K562 (cell line): ENCODE results near the gene ZNF787. TPM values are rescaled to one million over a fixed set of nuclear protein-coding genes. Genes with fewer than 3 reads are reported as not detected.
A peak's percentile ranks its signal among the peaks of the same experiment; 100 is the strongest.

Experiments
- ATAC-seq: fragments of 200-7000 bp; cut with Tn5 transposase; 3 replicates; pipeline ENCODE4 v1.9.1; 2020; ENCODE audit warnings: moderate library complexity
- BruUV-seq: library from RNA; stranded (reverse); fragments of 400-500 nt; replicated peaks from 2 replicates; lab custom pipeline; 2021; lab: Mats Ljungman, UMichigan
- CTCF ChIA-PET: fragments of 300-600 bp; formaldehyde crosslinking; extraction: SDS; loops from one replicate; lab custom pipeline; 2021; ENCODE audit warnings: low intra/inter-chr PET ratio; lab: Yijun Ruan, JAX
- POLR2A ChIA-PET: fragments of 300-600, 350-650 bp; sonication (Branson Sonifier 250); formaldehyde crosslinking; extraction: SDS; loops from one replicate; lab custom pipeline; 2021; ENCODE audit warnings: antibody characterized with exemption, inconsistent platforms; lab: Yijun Ruan, JAX
- DNase-seq, 4 experiments: peaks; one replicate each; pipeline versions ENCODE4 v3.0.0 to v3.0.0-alpha.2; 2011 to 2018; ENCODE audit warnings: low spot score in 3 of 4, mixed read lengths in 3 of 4; ENCODE audit errors: extremely low read depth in 1 of 4
- FAIRE-seq: peaks from 2 replicates; lab custom pipeline; 2011; peaks lifted over from hg19 to GRCh38; lab: Jason Lieb, UNC
- H2AFZ ChIP-seq: 2 replicates; pipeline ENCODE4 v1.6.0; 2011; ENCODE audit warnings: low read depth, low read length, control low read depth, inconsistent platforms
- H3K27ac ChIP-seq: fragments of 200-600 bp; 3 replicates; pipeline ENCODE4 v1.8.0; 2011; ENCODE audit warnings: low read depth, mild to moderate bottlenecking, control low read depth, inconsistent platforms, low read length, moderate library complexity, mixed read lengths; ENCODE audit errors: extremely low read depth
- H3K27me3 ChIP-seq, 2 experiments: fragments of 300-600 bp in 1 of 2; 2 replicates in 1 of 2; 3 replicates in 1 of 2; pipeline versions ENCODE4 v1.6.0 to v1.8.0; 2011; ENCODE audit warnings: inconsistent platforms in 2 of 2, low read length in 2 of 2, mild to moderate bottlenecking in 1 of 2, mixed read lengths in 1 of 2, moderate library complexity in 1 of 2; ENCODE audit not compliant: control insufficient read depth in 2 of 2, insufficient read depth in 2 of 2
- H3K36me3 ChIP-seq: fragments of 300-600 bp; 3 replicates; pipeline ENCODE4 v1.8.0; 2011; ENCODE audit warnings: mild to moderate bottlenecking, low read length, inconsistent platforms; ENCODE audit not compliant: control insufficient read depth, insufficient read depth
- H3K4me1 ChIP-seq, 2 experiments: fragments of 200-600 bp in 1 of 2; replicated peaks in 1 of 2; 2 replicates in 1 of 2; 3 replicates in 1 of 2; pipeline versions ENCODE4 v1.5.1 to v1.8.0; 2011; ENCODE audit warnings: inconsistent platforms in 2 of 2, low read length in 2 of 2, mild to moderate bottlenecking in 1 of 2, mixed read lengths in 1 of 2, moderate library complexity in 1 of 2; ENCODE audit not compliant: control insufficient read depth in 2 of 2, insufficient read depth in 2 of 2
- H3K4me2 ChIP-seq: 2 replicates; pipeline ENCODE4 v1.6.1; 2011; ENCODE audit warnings: low read length, control low read depth, inconsistent platforms, mixed read lengths; ENCODE audit not compliant: insufficient read depth
- H3K4me3 ChIP-seq: fragments of 200-600 bp; sonication (generic), shearing (Covaris generic); 2 replicates; pipeline ENCODE4 v1.5.1; 2016; ENCODE audit warnings: control low read depth, inconsistent platforms
- H3K79me2 ChIP-seq: fragments of 200-600 bp; 3 replicates; pipeline ENCODE4 v1.8.0; 2011; ENCODE audit warnings: low read length, inconsistent platforms; ENCODE audit not compliant: control insufficient read depth, insufficient read depth
- H3K9ac ChIP-seq, 2 experiments: 2 replicates each; pipeline versions ENCODE4 v1.6.0 to v1.6.1; 2011; ENCODE audit warnings: low read depth in 2 of 2, low read length in 2 of 2, control low read depth in 1 of 2, inconsistent platforms in 1 of 2, mild to moderate bottlenecking in 1 of 2, mixed read lengths in 1 of 2; ENCODE audit not compliant: insufficient read depth in 1 of 2
- H3K9me1 ChIP-seq: one replicate; pipeline ENCODE4 v1.6.0; 2011; ENCODE audit warnings: inconsistent platforms, mild to moderate bottlenecking, low read length, moderate library complexity; ENCODE audit not compliant: control insufficient read depth, insufficient read depth
- H3K9me3 ChIP-seq: replicated peaks from 2 replicates; pipeline ENCODE4 v1.5.1; 2011; ENCODE audit warnings: low read depth, low read length, inconsistent platforms; ENCODE audit not compliant: control insufficient read depth, insufficient read depth
- H4K20me1 ChIP-seq: replicated peaks from 2 replicates; pipeline ENCODE4 v1.6.1; 2011; ENCODE audit warnings: low read length, inconsistent platforms, mixed read lengths; ENCODE audit not compliant: control insufficient read depth, insufficient read depth
- CREM ChIP-seq: IDR thresholded peaks from 2 replicates; pipeline ENCODE4 v1.6.1; 2014; ENCODE audit warnings: antibody characterized with exemption, low read depth
- FOXJ3 ChIP-seq: sonication (generic); formaldehyde crosslinking; IDR thresholded peaks from 2 replicates; pipeline ENCODE4 v1.4.0; 2020; ENCODE audit warnings: mild to moderate bottlenecking, missing genetic modification reagents
- POLR2G ChIP-seq: fragments of 200-400 bp; formaldehyde crosslinking; IDR thresholded peaks from 2 replicates; pipeline ENCODE4 v1.6.1; 2017; ENCODE audit warnings: low read depth, mild to moderate bottlenecking, antibody characterized with exemption, low read length, moderate library complexity
- RAD21 ChIP-seq, 2 experiments: fragments of 250-450 bp in 1 of 2; fragments of 450-650 bp in 1 of 2; sonication (Bioruptor Pico) in 1 of 2; formaldehyde crosslinking in 1 of 2; IDR thresholded peaks in 1 of 2; conservative IDR thresholded peaks in 1 of 2; 2 replicates each; pipeline versions ENCODE4 v1.4.0 to v1.8.0; 2020 to 2022; ENCODE audit warnings: mild to moderate bottlenecking in 2 of 2, moderate library complexity in 1 of 2
- SP1 ChIP-seq: sonication (generic); formaldehyde crosslinking; IDR thresholded peaks from 2 replicates; pipeline ENCODE4 v1.8.1; 2022; ENCODE audit warnings: mild to moderate bottlenecking, missing genetic modification reagents
- WGBS: fragments of 100-300 bp; shearing (Covaris generic); methylation state at CpG from one replicate; pipeline ENCODE4 v1.1.6; 2016; ENCODE audit warnings: low coverage, mixed read lengths; ENCODE audit not compliant: insufficient coverage; ENCODE audit errors: missing lambda C conversion rate; 5-methylcytosine and 5-hydroxymethylcytosine counted together
- in situ Hi-C: fragments of 300-500 bp; cut with MboI; formaldehyde crosslinking; loops from 4 replicates; pipeline ENCODE4 v1.15.0; 2018; ENCODE audit warnings: inconsistent platforms, mixed read lengths
- intact Hi-C: fragments of 100-400 bp; cut with micrococcal nuclease; formaldehyde crosslinking; loops from 2 replicates; pipeline ENCODE4 v1.14.2; 2022
- polyA plus RNA-seq, 8 experiments: library from polyadenylated mRNA; depleted of rRNA in 4 of 8; stranded (reverse) in 5 of 8; unstranded in 3 of 8; fragments of >200 nt; fragmentation: Nextera tagmentation in 2 of 8; fragmentation: Illumina TruSeq in 1 of 8; extraction: Ambion mirVana in 2 of 8; extraction: Trizol in 1 of 8; gene quantifications; 2 replicates each; pipeline versions ENCODE4 v1.2.1 to v1.2.3, GENCODE V29; 2011 to 2014; ENCODE audit warnings: inconsistent platforms in 1 of 8, missing spikeins in 1 of 8
- total RNA-seq, 7 experiments: library from RNA; depleted of rRNA in 6 of 7; stranded (reverse); fragments of >200 nt in 6 of 7; fragmentation: Illumina TruSeq in 2 of 7; extraction: Trizol in 2 of 7; gene quantifications; 2 replicates each; pipeline versions ENCODE4 v1.2.1 to v1.2.3, GENCODE V29; 2011 to 2021; ENCODE audit warnings: low replicate concordance in 1 of 7
- TF ChIP-seq, protein P1 (sequence below), 2 experiments: fragments of 450-650 bp; formaldehyde crosslinking in 1 of 2; IDR thresholded peaks; 2 replicates each; pipeline versions ENCODE4 v1.4.0 to v1.6.1; 2014 to 2020; ENCODE audit warnings: mild to moderate bottlenecking in 2 of 2, borderline replicate concordance in 1 of 2, low read depth in 1 of 2
- TF ChIP-seq, protein P2 (sequence below), 3 experiments: IDR thresholded peaks in 2 of 3; conservative IDR thresholded peaks in 1 of 3; 2 replicates each; pipeline ENCODE4 v1.5.1; 2011 to 2012; ENCODE audit warnings: low read length in 3 of 3, mild to moderate bottlenecking in 3 of 3, control low read depth in 2 of 3, improper control_type of control experiment in 1 of 3, inconsistent platforms in 1 of 3, low read depth in 1 of 3, mixed read lengths in 1 of 3, moderate library complexity in 1 of 3; ENCODE audit not compliant: insufficient read depth in 2 of 3
- TF ChIP-seq, protein P3 (sequence below): sonication (generic); formaldehyde crosslinking; IDR thresholded peaks from 2 replicates; pipeline ENCODE4 v1.8.1; 2023; ENCODE audit warnings: mild to moderate bottlenecking, missing genetic modification reagents

Gene ZNF787
- total and polyA plus RNA-seq, 9 of the 15 experiments (the other 6 are each of a cell fraction or from before 2014, with no cell fraction given), result 0.45 to 77.6 (median 7.3) TPM

DNA sequence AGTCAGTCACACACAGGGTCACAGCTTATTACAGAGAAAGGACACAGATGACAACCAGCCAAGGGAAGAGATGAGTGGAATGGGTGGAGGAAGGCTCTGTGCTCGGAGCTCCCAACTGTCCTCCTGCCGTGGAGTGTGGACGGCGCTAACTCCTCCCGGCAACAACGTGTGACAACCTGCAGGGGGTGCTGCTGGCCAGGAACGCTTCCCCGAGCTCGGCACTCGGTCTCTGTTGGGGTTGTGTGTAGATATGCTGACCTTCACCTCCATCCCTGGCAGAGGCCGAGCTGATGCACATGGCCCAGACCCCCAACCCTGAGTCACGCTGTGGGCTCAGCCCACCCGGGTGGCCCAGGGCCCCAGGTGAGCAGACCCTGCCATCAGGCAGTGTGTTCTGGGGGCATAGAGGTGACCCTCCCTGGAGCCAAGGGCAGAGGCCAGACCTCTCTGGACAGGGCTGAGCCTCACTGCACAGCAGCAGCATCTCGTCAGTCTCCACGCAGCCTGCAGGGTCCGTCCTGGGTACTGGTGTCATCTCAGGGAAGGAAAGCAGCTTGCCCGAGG is 34.1 kb upstream of the ZNF787 start:
- 63% methylated on average over 17 of the region's 17 CpGs for WGBS
- H3K4me1 ChIP-seq, result peaks cover 0 to 4% of the 10 kb centered on the region in 2 experiments; a peak in 1 of 5 replicates
- in situ Hi-C loops, result no loop called here
- no peak for FAIRE-seq
- H3K4me2 ChIP-seq, result no peak overlapping the region
- peak; percentile 43 to 54 (median 50) for DNase-seq
- H3K27me3 ChIP-seq, result no peaks in the 10 kb centered on the region
- peak; percentile 94 for ATAC-seq
- BruUV-seq, result no TSS peak
- no peaks in the 10 kb centered on the region for H3K9me1 ChIP-seq
- no peak overlapping the region for H3K4me3 ChIP-seq
- ChIA-PET POLR2A (no interaction called here), CTCF (interaction anchor here (0.6 kb wide), 1 partner anchor 84 kb away, joined by 3 read pairs; no protein-coding TSS in a partner anchor)
- H4K20me1 ChIP-seq, result no peaks in the 10 kb centered on the region
- no peak overlapping the region for H2AFZ ChIP-seq
- H3K9ac ChIP-seq, result no peak overlapping the region
- H3K9me3 ChIP-seq, result no peaks in the 10 kb centered on the region
- no peak overlapping the region for H3K27ac ChIP-seq
- intact Hi-C loops, result loop anchor here (2.0 kb wide), 1 partner anchor 178 kb away; no protein-coding TSS in a partner anchor
- peaks cover 29% of the 10 kb centered on the region; the same call in 2 of the 3 replicates for H3K36me3 ChIP-seq
- no peaks in the 10 kb centered on the region for H3K79me2 ChIP-seq
- TF ChIP-seq SP1 (CRISPR knock-in tag), result no peak
- TF ChIP-seq FOXJ3 (CRISPR knock-in tag), result no peak
- 0 out of 2 replicates have a peak, but pooled peaks have one; percentile 37 for TF ChIP-seq POLR2G
- TF ChIP-seq, protein P1, sequence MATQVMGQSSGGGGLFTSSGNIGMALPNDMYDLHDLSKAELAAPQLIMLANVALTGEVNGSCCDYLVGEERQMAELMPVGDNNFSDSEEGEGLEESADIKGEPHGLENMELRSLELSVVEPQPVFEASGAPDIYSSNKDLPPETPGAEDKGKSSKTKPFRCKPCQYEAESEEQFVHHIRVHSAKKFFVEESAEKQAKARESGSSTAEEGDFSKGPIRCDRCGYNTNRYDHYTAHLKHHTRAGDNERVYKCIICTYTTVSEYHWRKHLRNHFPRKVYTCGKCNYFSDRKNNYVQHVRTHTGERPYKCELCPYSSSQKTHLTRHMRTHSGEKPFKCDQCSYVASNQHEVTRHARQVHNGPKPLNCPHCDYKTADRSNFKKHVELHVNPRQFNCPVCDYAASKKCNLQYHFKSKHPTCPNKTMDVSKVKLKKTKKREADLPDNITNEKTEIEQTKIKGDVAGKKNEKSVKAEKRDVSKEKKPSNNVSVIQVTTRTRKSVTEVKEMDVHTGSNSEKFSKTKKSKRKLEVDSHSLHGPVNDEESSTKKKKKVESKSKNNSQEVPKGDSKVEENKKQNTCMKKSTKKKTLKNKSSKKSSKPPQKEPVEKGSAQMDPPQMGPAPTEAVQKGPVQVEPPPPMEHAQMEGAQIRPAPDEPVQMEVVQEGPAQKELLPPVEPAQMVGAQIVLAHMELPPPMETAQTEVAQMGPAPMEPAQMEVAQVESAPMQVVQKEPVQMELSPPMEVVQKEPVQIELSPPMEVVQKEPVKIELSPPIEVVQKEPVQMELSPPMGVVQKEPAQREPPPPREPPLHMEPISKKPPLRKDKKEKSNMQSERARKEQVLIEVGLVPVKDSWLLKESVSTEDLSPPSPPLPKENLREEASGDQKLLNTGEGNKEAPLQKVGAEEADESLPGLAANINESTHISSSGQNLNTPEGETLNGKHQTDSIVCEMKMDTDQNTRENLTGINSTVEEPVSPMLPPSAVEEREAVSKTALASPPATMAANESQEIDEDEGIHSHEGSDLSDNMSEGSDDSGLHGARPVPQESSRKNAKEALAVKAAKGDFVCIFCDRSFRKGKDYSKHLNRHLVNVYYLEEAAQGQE (IDR thresholded peaks at IDR 0.05; ENCODE audit: borderline replicate concordance), result peak; percentile 47; the same call in 1 of the 2 replicates
- TF ChIP-seq, protein P1 (CRISPR knock-in tag; IDR thresholded peaks at IDR 0.05; ENCODE audit: low read depth), result no peak
- peak; percentile 35 to 60; a peak in 3 of 4 replicates for TF ChIP-seq RAD21 (CRISPR knock-in tag; conservative IDR thresholded peaks at IDR 0.05 in 1 of 2, IDR thresholded peaks at IDR 0.05 in 1 of 2)
- peak; percentile 34; the same call in 1 of the 2 replicates for TF ChIP-seq CREM
- TF ChIP-seq, protein P2, sequence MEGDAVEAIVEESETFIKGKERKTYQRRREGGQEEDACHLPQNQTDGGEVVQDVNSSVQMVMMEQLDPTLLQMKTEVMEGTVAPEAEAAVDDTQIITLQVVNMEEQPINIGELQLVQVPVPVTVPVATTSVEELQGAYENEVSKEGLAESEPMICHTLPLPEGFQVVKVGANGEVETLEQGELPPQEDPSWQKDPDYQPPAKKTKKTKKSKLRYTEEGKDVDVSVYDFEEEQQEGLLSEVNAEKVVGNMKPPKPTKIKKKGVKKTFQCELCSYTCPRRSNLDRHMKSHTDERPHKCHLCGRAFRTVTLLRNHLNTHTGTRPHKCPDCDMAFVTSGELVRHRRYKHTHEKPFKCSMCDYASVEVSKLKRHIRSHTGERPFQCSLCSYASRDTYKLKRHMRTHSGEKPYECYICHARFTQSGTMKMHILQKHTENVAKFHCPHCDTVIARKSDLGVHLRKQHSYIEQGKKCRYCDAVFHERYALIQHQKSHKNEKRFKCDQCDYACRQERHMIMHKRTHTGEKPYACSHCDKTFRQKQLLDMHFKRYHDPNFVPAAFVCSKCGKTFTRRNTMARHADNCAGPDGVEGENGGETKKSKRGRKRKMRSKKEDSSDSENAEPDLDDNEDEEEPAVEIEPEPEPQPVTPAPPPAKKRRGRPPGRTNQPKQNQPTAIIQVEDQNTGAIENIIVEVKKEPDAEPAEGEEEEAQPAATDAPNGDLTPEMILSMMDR (IDR thresholded peaks at IDR 0.05 in 2 of 3, conservative IDR thresholded peaks at IDR 0.05 in 1 of 3; ENCODE audit: insufficient read depth in 2 of 3, low read depth in 1 of 3, low read length in 3 of 3), result peak; percentile 66 to 74 (median 69)
- TF ChIP-seq, protein P3, sequence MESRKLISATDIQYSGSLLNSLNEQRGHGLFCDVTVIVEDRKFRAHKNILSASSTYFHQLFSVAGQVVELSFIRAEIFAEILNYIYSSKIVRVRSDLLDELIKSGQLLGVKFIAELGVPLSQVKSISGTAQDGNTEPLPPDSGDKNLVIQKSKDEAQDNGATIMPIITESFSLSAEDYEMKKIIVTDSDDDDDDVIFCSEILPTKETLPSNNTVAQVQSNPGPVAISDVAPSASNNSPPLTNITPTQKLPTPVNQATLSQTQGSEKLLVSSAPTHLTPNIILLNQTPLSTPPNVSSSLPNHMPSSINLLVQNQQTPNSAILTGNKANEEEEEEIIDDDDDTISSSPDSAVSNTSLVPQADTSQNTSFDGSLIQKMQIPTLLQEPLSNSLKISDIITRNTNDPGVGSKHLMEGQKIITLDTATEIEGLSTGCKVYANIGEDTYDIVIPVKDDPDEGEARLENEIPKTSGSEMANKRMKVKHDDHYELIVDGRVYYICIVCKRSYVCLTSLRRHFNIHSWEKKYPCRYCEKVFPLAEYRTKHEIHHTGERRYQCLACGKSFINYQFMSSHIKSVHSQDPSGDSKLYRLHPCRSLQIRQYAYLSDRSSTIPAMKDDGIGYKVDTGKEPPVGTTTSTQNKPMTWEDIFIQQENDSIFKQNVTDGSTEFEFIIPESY, result peak; percentile 94
